RWPE2 (cell line): ENCODE measurements around the gene TTYH2.

ENCODE experiments used
- ATAC-seq: fragments of 200-7000 bp; cut with Tn5 transposase; 3 replicates; pipeline ENCODE4 v1.9.1; 2021; ENCODE audit warnings: low read depth
- DNase-seq: peaks from one replicate; pipeline ENCODE4 v3.0.0-alpha.2; 2020; ENCODE audit warnings: low spot score
- H3K27ac ChIP-seq: fragments of 450-650 bp; 2 replicates; pipeline ENCODE4 v1.5.1; 2017; ENCODE audit warnings: mild to moderate bottlenecking; ENCODE audit not compliant: poor library complexity, severe bottlenecking
- H3K27me3 ChIP-seq: fragments of 250-450 bp; sonication (Bioruptor Pico); 2 replicates; pipeline ENCODE4 v1.5.1; 2021; ENCODE audit warnings: mild to moderate bottlenecking, moderate library complexity; ENCODE audit not compliant: insufficient read depth, poor library complexity, severe bottlenecking
- H3K36me3 ChIP-seq: fragments of 250-450 bp; sonication (Bioruptor Pico); 2 replicates; pipeline ENCODE4 v1.5.1; 2020; ENCODE audit warnings: low read depth, mild to moderate bottlenecking, moderate library complexity
- H3K4me1 ChIP-seq: fragments of 250-450 bp; sonication (Bioruptor Pico); 2 replicates; pipeline ENCODE4 v1.5.1; 2021; ENCODE audit warnings: mild to moderate bottlenecking, moderate library complexity; ENCODE audit not compliant: insufficient read depth, poor library complexity, severe bottlenecking
- H3K4me3 ChIP-seq: fragments of 250-450 bp; sonication (Bioruptor Pico); 2 replicates; pipeline ENCODE4 v1.5.1; 2021; ENCODE audit warnings: mild to moderate bottlenecking, moderate library complexity; ENCODE audit not compliant: severe bottlenecking
- H3K9me3 ChIP-seq: fragments of 250-450 bp; sonication (Bioruptor Pico); 2 replicates; pipeline ENCODE4 v1.5.1; 2021; ENCODE audit warnings: mild to moderate bottlenecking, moderate library complexity; ENCODE audit not compliant: severe bottlenecking
- CTCF ChIP-seq: fragments of 450-650 bp; IDR thresholded peaks from one replicate; pipeline ENCODE4 v1.5.1; 2017; ENCODE audit warnings: mild to moderate bottlenecking, moderate library complexity; ENCODE audit not compliant: poor library complexity, severe bottlenecking

The TTYH2 gene

GRCh38 chr17:74202938-74203337, 10.4 kb upstream of the TTYH2 start:
- ATAC-seq: peak; percentile 1; the same call in 1 of the 3 replicates
- Histone ChIP-seq H3K27me3 (peaks cover 10% of the 10 kb centered on the region), H3K9me3 (no peaks in the 10 kb centered on the region), H3K4me1 (peaks cover 16% of the 10 kb centered on the region), H3K27ac (no peak overlapping the region), H3K36me3 (peaks cover 41% of the 10 kb centered on the region), H3K4me3 (peak overlapping the region; percentile 88)
- no peak for TF ChIP-seq CTCF
- DNase-seq: no peak

- peak; percentile 92 for TF ChIP-seq CTCF
- Histone ChIP-seq H3K27ac (peak within 1 kb of the TSS; percentile 56), H3K9me3 (no peaks in the 10 kb centered on the region), H3K4me1 (peaks cover 16% of the 10 kb centered on the region), H3K36me3 (peaks cover 48% of the 10 kb centered on the region), H3K27me3 (peaks cover 10% of the 10 kb centered on the region), H3K4me3 (peak within 1 kb of the TSS; percentile 88)
- ATAC-seq: peak; percentile 59
- DNase-seq: peak; percentile 93
These were observed 9.7 kb upstream of the TTYH2 start, which contains the start of gene RPL38 for GRCh38 chr17:74203439-74204240. Gene RPL38 (plus strand): TSS chr17:74203678. CDS start chr17:74203956, 278 bp downstream.

- no peak for TF ChIP-seq CTCF
- Histone ChIP-seq H3K27ac (peak overlapping the region; percentile 56), H3K9me3 (no peaks in the 10 kb centered on the region), H3K27me3 (peaks cover 10% of the 10 kb centered on the region), H3K4me1 (peaks cover 19% of the 10 kb centered on the region), H3K36me3 (peaks cover 56% of the 10 kb centered on the region), H3K4me3 (peak overlapping the region; percentile 88)
- DNase-seq (no peak), ATAC-seq (no peak)
These were observed 8.9 kb upstream of the TTYH2 start for GRCh38 chr17:74204474-74204873.

- TF ChIP-seq CTCF: no peak
- Histone ChIP-seq H3K27ac (peak overlapping the region; percentile 56), H3K36me3 (peaks cover 64% of the 10 kb centered on the region)
These were observed 8.1 kb upstream of the TTYH2 start for GRCh38 chr17:74205274-74205673.

GRCh38 chr17:74206332-74206818, 7.0 kb upstream of the TTYH2 start:
- Histone ChIP-seq H3K27me3 (peaks cover 10% of the 10 kb centered on the region), H3K27ac (no peak overlapping the region), H3K4me3 (no peak overlapping the region), H3K9me3 (no peaks in the 10 kb centered on the region), H3K36me3 (peaks cover 72% of the 10 kb centered on the region), H3K4me1 (peaks cover 24% of the 10 kb centered on the region)
- DNase-seq (no peak), ATAC-seq (no peak)
- no peak for TF ChIP-seq CTCF

More at GRCh38 chr17:74205274-74205673, 8.1 kb upstream of the TTYH2 start:
- peaks cover 10% of the 10 kb centered on the region for H3K27me3 ChIP-seq
- no peak for DNase-seq
- no peak overlapping the region for H3K4me3 ChIP-seq
- no peak for ATAC-seq
- peaks cover 19% of the 10 kb centered on the region for H3K4me1 ChIP-seq
- no peaks in the 10 kb centered on the region for H3K9me3 ChIP-seq
